Measurements from ENCODE around the gene ABCA13.

DNA sequence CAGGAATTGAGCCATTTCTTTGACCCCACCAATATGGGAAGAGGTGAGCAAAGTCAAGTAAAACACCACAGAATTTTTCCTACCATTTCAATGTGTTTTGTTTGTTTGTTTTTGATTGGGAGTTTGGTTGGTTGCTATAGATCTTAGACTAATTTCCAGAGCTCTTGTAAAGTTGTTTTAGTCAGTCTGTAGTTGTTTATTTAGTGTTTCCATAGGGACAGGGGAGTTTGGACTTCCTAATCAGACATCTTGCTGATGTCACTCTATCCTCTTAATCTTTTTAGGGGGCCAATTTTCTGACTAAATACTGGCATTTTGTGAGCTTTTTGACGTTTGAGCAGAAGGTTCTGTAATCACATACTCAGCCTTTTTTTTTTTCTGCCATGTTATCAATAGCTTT, 266.9 kb downstream of the ABCA13 start:
- no peak for TF ChIP-seq ZNF184 (tag by site-specific recombination; IDR thresholded peaks at IDR 0.05)
- no peak for TF ChIP-seq CTCF (tag by site-specific recombination; IDR thresholded peaks at IDR 0.05)
- no peak for TF ChIP-seq ZNF433 (tag by site-specific recombination; IDR thresholded peaks at IDR 0.05; ENCODE audit: low read depth)
- no peak for TF ChIP-seq IKZF3 (tag by site-specific recombination; IDR thresholded peaks at IDR 0.05)
- no peak for TF ChIP-seq ZEB2 (tag by site-specific recombination; IDR thresholded peaks at IDR 0.05)
- TF ChIP-seq, protein P1, sequence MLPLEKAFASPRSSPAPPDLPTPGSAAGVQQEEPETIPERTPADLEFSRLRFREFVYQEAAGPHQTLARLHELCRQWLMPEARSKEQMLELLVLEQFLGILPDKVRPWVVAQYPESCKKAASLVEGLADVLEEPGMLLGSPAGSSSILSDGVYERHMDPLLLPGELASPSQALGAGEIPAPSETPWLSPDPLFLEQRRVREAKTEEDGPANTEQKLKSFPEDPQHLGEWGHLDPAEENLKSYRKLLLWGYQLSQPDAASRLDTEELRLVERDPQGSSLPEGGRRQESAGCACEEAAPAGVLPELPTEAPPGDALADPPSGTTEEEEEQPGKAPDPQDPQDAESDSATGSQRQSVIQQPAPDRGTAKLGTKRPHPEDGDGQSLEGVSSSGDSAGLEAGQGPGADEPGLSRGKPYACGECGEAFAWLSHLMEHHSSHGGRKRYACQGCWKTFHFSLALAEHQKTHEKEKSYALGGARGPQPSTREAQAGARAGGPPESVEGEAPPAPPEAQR (tag by site-specific recombination; IDR thresholded peaks at IDR 0.05) = no peak
- no peak for TF ChIP-seq REPIN1 (tag by site-specific recombination; IDR thresholded peaks at IDR 0.05; ENCODE audit: low read depth)
- TF ChIP-seq SETDB1 (IDR thresholded peaks at IDR 0.05; ENCODE audit: insufficient read length, low read length) = no peak
- no peak for TF ChIP-seq ZNF274 (IDR thresholded peaks at IDR 0.05; ENCODE audit: low read length)
- no peak for TF ChIP-seq ZNF274 (tag by site-specific recombination; IDR thresholded peaks at IDR 0.05; ENCODE audit: borderline replicate concordance)
- TF ChIP-seq ZNF501 (tag by site-specific recombination; IDR thresholded peaks at IDR 0.05) = no peak
- no peak for TF ChIP-seq ZBTB11 (tag by site-specific recombination; conservative IDR thresholded peaks at IDR 0.05; ENCODE audit: low read depth)
